Activated gamma-delta T cell (primary cell): ENCODE measurements around the gene OR8G5.
"Not testable (repeated sequence)": the region's sequence is repeated elsewhere in the genome, so short reads cannot be mapped to it uniquely, and the experiment has no call there.

Source experiments
- DNase-seq: peaks from one replicate; lab custom pipeline; 2025; lab: John Stamatoyannopoulos, UW
- total RNA-seq, 2 donors: gene quantifications; one replicate each; lab custom pipeline; 2026; lab: John Stamatoyannopoulos, UW

OR8G5 gene, protein sequence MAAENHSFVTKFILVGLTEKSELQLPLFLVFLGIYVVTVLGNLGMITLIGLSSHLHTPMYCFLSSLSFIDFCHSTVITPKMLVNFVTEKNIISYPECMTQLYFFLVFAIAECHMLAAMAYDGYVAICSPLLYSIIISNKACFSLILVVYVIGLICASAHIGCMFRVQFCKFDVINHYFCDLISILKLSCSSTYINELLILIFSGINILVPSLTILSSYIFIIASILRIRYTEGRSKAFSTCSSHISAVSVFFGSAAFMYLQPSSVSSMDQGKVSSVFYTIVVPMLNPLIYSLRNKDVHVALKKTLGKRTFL
- total RNA-seq = 0 reads per million in 2 donors

DNA sequence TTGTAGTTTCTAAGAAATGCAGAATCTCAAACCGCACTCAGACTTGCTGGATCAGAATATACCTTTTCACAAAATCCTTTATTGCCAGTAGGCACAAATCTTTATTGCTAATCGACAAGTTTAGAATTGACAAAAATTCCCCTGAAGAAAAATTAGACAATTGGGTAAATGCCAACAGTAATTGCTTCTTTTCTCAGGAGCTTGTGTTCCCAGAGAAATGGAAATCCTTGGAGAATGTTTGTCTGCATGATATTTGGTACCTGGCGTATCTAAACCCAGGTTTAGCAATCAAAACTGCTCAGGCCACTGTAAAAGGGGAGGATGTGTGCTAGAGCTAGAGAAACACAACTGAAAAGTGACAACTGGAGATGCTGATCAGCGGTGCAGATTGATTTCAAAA is at the start of gene OR8G5:
OR8G5 (plus strand) TSS at position 301 of the 400 bp plus-strand sequence. CDS start 8,556 bp downstream, outside the sequence.
- DNase-seq = no peak

DNA sequence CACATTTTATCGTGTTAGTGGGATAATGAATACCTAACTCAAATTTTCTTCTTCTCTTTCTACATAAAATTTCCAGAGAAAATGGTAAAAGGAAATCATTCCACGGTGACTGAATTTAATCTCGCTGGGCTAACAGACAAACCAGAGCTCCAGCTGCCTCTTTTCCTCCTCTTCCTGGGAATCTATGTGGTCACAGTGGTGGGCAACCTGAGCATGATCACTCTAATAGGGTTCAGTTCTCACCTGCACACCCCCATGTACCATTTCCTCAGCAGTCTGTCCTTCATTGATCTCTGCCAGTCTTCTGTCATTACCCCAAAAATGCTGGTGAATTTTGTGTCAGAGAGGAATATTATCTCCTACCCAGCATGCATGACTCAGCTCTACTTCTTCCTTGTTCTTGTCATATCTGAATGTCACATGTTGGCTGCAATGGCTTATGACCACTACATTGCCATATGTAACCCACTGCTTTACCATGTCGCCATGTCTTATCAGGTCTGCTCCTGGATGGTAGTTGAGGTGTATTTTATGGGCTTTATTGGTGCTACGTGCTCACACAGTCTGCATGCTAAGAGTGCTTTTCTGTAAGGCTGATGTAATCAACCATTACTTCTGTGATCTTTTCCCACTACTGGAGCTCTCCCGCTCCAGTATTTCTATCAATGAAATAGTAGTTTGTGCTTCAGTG is 48.9 kb upstream of the OR8G5 start:
- DNase-seq = no peak

DNA sequence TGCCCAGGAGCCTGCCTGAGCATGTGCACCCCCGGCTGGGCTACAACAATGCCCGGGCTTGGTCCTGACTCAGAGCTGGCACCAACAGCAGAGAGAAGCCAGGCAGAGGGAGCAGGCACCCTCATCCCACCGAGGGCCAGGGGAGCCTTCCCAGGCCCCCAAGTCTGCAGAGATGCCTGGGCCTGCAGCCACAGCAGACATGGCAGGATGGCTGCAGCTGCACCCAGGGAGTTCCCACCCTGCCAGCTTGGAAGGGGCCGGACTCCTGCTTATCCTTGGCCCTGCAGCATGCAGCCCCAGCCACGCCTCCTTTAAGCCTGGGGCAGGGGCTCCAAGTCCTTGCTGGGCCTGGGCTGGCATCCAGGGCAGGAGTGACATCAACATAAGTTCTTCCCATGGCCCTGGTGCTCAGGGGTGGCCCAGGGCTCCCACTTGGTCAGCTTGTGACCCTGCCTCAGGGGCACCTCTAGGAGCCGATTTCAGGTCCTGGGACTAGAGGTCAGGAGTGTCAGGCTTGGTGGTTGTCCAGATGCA is 46.3 kb upstream of the OR8G5 start:
- DNase-seq = no peak

DNA sequence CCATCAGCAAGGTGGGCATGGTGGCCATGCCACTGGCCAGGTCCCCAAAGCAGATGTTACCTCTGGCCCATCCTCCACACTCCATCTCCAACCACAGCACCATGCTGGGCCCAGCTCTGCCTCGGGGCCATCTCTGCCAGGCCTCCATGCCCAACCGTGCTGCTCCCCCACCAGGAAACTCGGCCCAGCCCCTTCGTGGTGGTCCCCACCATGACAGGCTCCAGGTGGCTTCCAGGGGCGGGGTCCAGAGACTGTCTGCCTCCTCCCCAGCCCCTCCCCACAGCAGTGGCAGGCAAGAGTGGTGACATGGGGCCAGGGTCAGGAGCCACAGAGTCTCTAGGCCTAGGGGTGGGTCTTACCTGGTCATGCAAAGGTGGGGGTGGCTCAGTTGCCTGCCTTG is 45.8 kb upstream of the OR8G5 start:
- no peak for DNase-seq

DNA sequence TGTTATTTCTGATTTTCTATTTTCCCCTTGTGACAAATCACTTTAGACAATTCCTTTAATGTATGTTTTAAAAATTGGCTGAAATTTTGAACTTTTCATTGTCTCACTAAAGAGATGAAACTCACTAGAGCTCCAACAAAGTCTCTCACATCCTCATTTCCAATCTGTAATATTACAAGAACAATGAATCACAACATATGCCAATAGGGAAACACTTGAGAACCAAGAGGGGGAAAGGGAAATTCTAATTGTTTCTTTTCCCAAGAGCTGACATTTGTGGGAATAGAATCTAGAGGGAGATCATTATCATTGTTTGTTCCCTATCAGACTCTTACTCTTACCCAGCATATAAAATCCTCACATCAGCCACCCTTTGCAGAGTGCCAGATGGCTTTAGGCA is 44.9 kb upstream of the OR8G5 start:
- DNase-seq = no peak

DNA sequence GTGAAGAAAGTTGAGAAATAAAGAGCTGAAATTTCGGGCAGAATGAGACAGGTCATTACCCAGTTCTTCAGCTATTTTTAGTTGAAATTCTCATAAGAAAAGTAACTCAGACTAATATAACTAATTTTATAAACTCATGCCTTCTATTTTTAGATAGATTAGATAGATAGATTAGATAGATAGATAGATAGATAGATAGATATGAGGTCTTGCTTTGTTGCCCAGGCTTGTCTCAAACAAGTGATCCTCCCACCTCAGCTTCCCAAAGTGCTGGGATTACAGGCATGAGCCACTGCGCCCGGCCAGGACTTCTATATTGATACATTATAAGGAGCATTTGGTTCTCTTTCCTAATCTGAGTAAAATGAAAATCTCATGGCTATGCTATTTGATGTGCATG is 42.1 kb upstream of the OR8G5 start:
- no peak for DNase-seq

DNA sequence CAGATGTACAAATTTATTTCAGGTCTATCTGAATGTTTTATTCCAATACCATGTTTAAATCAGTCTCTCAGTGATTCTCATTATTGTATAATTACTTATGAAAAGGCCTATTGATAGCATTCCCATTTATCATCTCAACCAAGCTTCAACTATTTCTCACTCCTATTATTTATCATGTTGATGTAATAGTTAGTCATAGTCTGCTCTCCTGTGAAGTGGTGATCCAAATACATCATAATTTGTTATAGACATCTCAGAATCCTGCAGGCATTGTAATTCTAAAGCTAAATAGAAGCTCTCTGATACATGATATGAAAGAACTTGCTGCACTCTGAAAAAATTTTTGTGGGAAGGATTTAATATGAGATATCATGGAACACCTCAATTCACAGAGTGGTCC is 37.0 kb upstream of the OR8G5 start:
- no peak for DNase-seq

DNA sequence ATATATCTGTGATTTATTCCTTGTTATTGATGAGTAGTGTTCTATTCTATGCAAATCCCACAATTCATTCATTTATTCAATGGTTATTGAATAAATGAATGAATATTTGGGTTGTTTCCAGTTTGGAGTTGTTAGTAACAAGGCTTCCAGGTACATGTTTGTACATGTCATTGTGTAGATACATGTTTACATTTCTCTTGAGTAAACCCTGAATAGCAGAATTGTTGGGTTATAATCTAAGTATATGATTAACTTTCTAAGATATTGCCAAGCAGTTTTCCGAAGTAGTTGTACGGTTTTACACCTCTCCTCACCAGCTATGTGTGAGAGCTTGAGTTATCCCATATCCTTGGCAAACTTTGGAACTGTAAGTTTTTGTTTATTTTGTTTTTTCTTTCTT is 33.8 kb upstream of the OR8G5 start:
- DNase-seq = no peak

DNA sequence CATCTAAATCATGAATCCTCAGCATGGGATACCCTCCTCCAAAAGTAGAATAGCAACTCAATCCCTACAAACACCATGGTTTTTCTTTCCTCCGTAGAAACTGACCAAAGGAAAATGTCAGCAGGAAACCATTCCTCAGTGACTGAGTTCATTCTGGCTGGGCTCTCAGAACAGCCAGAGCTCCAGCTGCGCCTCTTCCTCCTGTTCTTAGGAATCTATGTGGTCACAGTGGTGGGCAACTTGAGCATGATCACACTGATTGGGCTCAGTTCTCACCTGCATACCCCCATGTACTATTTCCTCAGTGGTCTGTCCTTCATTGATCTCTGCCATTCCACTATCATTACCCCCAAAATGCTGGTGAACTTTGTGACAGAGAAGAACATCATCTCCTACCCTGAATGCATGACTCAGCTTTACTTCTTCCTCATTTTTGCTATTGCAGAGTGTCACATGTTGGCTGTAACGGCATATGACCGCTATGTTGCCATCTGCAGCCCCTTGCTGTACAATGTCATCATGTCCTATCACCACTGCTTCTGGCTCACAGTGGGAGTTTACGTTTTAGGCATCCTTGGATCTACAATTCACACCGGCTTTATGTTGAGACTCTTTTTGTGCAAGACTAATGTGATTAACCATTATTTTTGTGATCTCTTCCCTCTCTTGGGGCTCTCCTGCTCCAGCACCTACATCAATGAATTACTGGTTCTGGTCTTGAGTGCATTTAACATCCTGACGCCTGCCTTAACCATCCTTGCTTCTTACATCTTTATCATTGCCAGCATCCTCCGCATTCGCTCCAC is 31.4 kb upstream of the OR8G5 start:
- not testable (repeated sequence) for DNase-seq

DNA sequence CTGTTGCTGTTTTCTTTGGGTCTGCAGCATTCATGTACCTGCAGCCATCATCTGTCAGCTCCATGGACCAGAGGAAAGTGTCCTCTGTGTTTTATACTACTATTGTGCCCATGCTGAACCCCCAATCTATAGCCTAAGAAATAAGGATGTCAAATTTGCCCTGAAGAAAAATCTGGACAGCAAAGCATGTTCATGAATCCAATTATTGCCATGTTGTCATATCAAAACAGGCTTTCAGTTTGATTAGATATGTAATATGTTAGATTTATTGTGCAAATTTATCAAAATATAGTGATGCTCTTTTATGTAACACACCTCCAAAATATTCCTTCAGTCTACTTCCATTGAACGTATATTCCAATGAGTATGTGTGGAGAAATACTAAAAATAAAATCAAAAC is 30.7 kb upstream of the OR8G5 start:
- no peak for DNase-seq

DNA sequence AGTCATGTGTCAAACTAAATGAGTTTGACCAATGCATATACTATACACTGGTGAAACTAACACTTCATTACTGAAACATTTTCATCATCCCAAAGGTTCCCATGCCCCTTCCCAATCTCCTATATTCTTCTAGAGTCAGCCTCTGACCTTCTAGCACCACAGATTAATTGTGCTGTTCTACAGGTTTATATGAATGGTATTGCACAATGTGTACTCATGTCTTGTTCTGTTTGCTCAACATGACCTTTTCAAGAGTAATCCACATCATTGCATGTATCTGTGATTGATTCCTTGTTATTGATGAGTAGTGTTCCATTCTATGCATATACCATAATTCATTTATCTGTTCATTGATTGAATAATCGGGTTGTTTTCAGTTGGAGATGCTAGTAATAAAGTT is 22.8 kb upstream of the OR8G5 start:
- no peak for DNase-seq

DNA sequence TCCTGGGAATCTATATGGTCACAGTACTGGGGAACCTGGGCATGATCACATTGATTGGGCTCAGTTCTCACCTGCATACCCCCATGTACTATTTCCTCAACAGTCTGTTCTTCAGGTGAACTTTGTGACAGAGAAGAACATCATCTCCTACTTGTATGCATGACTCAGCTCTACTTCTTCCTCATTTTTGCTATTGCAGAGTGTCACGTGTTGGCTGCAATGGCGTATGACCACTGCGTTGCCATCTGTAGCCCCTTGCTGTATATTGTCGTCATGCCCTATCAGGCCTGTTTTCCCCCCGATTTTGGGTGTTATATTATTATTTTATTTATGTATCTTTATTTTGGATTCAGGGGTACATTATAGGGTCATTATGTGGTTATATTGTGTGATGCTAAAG is 17.7 kb upstream of the OR8G5 start:
- no peak for DNase-seq

DNA sequence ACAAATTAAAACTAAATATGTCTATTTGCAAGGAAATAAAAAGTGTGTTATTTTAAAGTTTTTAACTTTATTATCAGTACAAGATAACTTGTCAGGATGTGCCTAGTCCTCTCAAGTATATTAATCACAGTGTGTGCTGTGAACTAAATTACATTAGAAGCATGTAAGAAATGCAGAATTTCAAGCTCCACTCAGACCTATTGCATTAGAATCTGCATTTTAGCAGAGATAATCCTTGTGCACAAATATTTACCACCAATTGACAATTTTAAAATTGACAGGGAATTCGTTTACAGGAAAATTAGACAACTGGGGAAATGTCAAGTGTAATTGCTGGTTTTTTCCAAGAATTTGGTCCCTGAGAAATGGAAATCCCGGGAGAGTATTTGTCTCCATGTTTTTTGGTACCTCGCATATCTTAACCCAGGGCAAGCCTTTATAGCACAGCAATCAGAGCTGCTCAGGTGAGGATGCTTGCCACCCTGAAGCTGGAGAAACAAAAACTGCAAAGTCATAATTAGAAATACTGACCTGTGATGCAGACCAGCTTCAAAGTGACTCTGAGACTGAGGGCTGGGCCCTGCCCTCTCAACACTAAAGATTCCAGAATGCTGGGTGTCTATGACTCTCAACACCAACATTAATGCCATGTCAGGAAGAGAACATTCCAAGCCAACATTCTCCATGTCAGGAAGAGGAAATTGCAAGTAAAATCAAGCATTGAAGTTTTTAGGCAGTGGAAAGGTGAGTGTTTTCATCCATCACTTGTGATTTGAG is 15.4 kb upstream of the OR8G5 start, which contains the start of gene OR8G1:
OR8G1 (plus strand) TSS at position 475 of the 777 bp plus-strand sequence. CDS start 8,581 bp downstream, outside the sequence.
- DNase-seq = no peak

DNA sequence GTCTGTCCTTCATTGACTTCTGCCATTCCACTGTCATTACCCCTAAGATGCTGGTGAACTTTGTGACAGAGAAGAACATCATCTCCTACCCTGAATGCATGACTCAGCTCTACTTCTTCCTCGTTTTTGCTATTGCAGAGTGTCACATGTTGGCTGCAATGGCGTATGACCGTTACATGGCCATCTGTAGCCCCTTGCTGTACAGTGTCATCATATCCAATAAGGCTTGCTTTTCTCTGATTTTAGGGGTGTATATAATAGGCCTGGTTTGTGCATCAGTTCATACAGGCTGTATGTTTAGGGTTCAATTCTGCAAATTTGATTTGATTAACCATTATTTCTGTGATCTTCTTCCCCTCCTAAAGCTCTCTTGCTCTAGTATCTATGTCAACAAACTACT is 6.3 kb upstream of the OR8G5 start:
- not testable (repeated sequence) for DNase-seq

DNA sequence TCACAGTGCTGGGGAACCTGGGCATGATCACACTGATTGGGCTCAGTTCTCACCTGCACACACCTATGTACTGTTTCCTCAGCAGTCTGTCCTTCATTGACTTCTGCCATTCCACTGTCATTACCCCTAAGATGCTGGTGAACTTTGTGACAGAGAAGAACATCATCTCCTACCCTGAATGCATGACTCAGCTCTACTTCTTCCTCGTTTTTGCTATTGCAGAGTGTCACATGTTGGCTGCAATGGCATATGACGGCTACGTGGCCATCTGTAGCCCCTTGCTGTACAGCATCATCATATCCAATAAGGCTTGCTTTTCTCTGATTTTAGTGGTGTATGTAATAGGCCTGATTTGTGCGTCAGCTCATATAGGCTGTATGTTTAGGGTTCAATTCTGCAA is 8.9 kb downstream of the OR8G5 start:
- DNase-seq = not testable (repeated sequence)

DNA sequence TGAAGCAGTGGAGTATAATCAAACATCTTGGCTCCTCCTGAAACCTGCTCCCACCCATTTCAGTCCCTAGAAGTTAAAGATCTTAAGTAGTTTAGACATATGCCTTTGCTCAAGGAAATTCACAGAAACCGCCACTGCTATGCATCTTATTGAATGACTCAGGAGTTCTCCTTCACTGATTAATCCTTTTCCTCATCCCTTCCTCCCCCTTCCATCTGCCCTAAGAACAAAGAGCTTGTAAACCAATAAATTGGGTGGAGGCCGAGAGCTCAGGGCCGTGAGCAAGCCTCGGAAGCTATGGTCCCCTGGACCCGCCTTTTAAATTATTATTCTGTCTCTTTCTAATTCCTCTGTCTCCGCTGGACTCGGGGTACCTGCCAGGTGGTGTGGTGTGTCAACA is 14.7 kb downstream of the OR8G5 start:
- not testable (repeated sequence) for DNase-seq

DNA sequence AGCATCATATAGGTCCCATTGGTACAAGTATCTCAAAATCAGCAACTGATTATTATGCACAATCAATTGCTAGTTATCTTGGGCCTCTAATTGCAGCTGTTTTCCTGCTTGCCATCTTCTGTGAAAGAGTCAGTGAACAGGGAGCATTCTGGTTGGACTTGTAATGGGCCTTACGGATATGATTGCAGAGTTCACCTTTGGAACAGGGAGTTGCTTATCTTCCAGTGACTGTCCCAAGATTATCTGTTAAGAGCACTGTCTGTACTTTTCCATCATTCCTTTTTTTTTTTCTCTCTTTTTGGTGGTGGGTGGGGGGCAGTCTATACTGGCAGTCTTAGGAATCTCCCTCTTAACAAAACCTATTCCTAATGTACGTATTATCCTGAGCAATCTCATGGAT is 17.8 kb downstream of the OR8G5 start:
- no peak for DNase-seq

DNA sequence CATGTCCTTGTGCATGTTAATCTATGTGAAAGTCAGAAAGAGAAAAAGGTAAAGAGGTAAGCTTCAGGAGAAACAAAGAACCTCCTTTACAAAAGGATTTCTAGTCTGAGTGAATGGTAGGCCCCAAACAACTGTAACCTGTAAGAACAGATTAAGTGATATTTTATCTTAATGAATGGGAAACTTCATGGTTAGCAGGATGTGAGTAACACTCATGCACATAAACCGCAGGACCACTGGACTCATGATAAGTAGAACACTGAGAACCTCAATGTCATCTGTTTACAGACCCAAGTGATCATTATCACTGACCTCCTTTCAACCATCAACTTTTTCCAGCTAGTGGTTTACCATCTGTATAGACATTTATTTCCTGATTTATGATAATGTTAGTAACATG is 19.9 kb downstream of the OR8G5 start:
- DNase-seq = no peak

DNA sequence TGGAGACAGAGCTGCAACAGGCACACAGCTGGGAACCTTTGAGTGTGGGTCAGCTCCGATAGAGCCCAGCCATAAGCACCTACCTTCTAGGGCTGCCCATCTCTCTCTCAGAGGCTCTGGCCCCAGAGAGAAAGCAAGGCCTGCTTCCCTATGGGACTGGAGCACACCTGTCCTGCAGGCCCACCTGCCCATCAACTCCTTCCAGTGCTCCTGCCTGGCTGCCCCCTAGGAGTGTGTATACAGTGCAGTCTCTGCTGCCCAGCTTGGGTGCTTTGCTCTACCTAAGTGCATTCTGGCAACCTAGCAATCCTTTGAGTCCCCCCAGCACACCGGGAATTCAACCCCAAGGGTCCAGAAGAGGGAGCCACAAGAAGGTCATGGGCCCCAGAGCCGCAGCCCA is 21.0 kb downstream of the OR8G5 start:
- no peak for DNase-seq

DNA sequence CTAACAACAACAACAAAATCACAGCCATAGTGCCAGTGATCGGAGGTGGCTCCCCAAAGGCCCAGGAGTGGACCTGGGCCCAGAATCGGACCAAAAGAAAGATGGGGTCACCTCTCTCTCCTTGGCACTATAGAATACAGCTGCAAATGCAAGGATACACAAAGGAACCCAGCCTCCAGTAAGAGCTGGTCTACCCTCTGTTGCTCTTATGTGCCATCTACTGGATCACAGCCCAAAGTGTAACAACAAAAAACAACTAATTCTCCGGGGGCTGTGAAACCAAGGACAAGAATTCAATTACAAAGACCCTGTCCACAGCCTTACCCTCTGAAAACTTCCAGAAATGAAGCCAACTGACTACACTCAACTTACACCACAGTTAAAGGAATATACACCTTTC is 21.6 kb downstream of the OR8G5 start:
- no peak for DNase-seq

DNA sequence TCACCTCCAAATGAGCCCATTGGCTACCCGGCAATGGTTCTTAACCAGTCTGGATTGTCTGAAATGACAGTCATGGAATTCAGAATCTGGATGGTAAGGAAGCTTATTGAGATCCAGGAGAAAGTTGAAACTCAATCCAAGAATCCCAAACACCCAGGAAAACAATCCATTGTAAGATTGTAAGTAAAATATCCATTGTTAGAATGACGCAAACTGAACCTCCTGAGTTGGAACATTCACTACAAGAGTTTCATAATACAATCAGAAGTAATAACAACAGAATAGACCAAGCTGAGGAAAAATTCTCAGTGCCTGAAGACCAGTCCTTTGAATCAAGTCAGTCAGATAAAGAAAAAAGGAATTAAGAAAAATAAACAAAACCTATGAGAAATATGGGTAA is 22.1 kb downstream of the OR8G5 start:
- DNase-seq = no peak
